GM18505 (cell line): Measurements from ENCODE around the gene TMCO2.
"Not testable (repeated sequence)": the region's sequence is repeated elsewhere in the genome, so short reads cannot be mapped to it uniquely, and the experiment has no call there.

Experiments used
- ATAC-seq: cut with Tn5 transposase; IDR thresholded peaks from one replicate; pipeline ENCODE4 v1.9.1; 2021; ENCODE audit not compliant: unreplicated experiment
- POLR2A ChIP-seq: IDR thresholded peaks from 4 replicates; pipeline ENCODE4 v1.6.1; 2011; ENCODE audit warnings: borderline replicate concordance; ENCODE audit not compliant: insufficient read depth, insufficient read length; ENCODE audit errors: extremely low read depth

TMCO2 gene

DNA sequence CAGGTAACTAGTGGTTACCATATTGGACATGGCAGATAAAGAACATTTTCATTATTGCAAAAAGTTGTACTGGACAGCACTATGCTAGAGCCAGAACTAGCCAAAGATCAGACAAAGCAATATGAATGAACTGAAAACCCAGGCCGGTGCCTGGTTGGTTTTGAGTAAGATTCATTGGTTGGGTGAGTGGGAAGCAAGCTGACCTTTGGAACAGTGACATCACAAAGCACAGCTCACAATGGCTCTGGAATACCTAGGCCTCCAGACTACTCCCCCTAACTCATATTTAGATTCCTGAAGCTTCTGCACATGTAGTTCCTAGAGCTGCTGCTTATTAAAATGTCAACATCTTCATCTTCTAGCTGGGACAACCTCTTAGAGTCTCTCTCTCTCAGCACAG is at the start of gene TMCO2:
TSS of gene TMCO2 (plus strand) at position 283 of the 400 bp plus-strand sequence. CDS start at position 340, 57 bp downstream.
- no peak for TF ChIP-seq POLR2A
- no peak for ATAC-seq

DNA sequence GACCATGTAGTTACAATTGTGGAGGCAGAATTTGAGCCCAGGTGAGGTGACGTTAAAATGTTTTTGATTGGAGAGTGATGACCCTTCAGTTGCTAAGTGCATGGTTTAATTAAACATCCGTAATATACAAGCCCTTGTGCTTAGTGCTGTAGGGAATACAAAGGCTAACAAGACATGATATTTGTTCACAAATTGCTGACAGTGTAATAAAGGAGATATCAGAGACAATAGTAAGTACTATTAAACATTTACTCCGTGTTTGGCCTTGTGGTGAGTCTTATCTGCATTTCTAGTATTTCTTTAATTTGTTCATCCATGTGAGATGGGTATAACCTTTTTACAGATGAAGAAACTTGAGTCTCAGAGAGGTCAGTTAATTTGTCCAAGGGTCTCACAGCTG is 48.6 kb upstream of the TMCO2 start:
- no peak for TF ChIP-seq POLR2A
- ATAC-seq: no peak

DNA sequence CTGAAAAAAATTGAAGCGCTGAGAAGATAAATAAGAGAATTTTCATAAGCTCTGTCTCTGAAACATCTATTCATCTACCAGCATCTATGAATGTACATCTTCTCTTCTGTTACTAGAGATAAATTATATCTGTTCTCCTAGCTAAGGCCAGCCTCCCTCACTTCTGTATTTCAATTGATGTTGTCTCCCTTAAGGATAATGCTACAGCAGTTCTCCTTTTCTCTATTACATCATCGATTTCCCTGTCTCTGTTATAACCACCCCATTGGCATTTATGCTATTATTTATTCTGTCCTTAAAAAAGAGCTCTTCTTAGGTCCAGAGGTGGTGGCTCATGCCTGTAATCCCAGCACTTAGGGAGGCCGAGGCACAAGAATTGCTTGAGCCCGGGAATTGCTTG is 42.9 kb upstream of the TMCO2 start:
- ATAC-seq: no peak
- no peak for TF ChIP-seq POLR2A

DNA sequence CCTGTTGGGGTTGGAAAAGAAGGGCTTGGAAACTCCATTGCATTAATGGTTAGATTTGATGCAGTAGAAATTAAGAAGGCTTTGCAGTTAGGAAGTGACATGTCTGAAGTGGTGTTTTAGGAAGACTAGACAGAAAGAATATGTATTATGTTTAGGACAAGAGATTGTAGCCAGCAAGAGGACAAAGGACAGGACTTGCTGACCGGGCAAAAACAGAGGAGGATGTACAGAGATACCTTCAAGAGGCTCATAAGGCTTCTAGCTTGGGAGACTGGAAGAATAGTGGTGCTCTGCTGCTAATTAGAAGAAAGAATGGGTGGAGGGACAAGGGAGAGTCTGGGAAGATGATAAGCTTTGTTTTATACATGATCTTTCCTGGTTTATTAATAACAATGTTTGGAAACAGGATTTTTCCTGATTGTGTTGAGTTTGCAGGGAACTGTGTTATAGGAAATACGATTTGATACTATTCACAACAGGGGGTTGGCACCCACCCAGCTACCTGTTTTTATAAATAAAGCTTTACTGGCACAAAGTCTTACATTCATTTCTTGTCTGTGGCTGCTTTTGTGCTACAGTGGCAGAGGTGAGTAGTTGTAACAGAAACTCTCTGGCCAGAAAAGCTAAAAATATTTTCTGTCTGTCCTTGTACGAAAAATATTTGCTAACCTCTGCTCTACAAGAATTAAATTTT is 37.1 kb upstream of the TMCO2 start:
- TF ChIP-seq POLR2A: no peak
- ATAC-seq: no peak

DNA sequence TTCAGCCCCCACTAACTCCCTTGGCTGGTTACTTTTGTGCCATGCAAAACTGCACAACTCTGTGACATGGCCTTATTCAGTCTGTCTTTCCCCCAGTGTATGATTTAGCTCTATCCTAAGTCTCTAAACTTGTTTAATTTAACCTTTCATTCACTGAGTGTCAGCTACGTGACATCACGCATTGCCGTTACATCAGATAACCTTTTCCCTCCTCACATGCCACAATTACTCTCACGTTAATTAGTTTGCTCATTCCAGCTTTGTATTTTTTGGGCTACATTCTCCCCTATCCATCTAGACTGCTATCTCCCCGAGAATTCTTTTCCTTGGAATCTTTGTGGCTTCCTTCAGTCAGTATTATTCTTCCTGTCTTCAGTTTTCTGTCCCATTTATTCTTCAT is 29.4 kb upstream of the TMCO2 start:
- TF ChIP-seq POLR2A: no peak
- no peak for ATAC-seq

DNA sequence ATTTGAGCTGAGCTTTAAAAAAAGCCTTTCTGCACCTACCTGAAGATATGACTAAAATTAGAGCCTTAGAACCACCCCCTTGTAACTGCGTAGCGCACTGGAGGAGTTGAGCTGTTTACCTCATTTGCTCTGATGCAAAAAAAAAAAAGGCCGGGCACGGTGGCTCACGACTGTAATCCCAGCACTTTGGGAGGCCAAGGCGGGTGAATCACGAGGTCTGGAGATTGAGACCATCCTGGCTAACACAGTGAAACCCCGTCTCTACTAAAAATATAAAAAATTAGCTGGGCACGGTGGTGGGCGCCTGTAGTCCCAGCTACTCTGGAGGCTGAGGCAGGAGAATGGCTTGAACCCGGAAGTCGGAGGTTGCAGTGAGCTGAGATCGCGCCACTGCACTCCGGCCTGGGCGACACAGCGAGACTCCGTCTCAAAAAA is 26.2 kb upstream of the TMCO2 start:
- not testable (repeated sequence) for ATAC-seq

DNA sequence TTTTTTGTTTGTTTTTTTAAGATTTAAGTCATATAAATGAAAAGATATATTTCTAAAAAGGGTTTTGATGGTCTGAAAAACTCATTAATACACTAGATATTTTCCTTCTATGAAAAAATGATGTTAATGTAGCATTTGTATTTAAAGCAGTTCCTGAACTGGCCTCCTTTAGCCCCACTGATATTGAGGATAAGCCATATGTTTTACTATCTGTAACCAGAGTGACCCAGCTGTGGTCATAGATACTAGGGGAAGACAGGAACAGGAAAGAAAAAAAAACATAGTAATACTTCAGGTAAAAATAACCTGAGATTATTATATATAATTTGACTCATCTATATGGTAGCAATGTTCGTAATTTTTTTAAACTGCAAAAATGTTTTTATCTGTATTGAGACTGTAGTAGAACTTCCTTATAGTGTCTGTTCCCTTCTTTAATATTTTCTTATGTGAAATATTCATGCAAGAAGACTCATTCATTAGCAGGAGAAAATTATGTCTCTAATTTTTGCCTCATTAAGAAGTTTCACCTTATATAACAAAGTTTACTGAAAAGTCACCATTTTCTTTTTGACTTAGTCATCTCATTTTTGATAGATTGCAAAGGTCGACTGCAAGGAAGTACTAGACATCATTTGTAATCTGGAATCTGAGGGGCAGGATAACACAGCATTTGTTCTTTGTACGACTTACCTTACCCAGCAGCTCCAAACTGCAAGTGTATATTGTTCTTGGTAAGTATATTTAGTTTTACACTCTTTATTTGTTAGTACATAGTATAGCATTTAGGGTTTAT is 25.6 kb upstream of the TMCO2 start:
- no peak for TF ChIP-seq POLR2A
- no peak for ATAC-seq

DNA sequence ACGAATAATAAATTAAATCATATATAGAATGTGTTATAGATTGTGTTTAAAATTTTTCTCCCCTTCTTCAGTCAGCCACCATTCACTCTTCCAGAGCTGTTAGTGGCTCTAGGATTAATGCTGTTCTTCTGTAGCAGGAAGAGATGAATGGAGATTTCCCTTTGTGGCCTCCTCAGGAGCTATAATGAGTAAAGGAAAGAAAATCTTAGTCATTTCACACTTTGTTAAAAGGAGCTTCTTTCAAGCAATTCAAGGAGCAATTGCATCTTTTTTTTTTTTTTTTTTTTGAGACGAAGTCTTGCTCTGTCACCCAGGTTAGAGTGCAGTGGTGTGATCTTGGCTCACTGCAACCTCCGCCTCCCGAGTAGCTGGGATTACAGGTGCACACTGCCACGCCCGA is 23.7 kb upstream of the TMCO2 start:
- TF ChIP-seq POLR2A: no peak
- no peak for ATAC-seq

DNA sequence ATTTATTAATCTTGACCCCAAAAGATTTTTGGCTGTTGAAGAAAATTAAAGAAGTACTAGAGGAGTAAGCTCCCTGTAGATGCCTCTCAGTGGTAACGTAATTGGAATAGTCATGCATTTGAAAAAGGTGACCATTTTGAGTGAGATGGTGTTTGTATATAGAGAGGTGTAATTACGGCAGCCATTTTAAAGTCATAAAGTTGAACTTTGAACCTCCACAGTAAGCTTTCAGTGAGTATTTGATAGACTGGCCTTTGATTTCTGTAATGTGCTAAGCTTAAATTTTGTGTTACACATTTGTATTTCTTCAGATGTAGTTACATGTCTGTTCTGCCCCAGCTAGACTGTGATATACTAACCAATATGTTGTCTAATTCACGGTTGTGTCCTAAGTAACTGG is 21.5 kb upstream of the TMCO2 start:
- no peak for ATAC-seq
- no peak for TF ChIP-seq POLR2A

DNA sequence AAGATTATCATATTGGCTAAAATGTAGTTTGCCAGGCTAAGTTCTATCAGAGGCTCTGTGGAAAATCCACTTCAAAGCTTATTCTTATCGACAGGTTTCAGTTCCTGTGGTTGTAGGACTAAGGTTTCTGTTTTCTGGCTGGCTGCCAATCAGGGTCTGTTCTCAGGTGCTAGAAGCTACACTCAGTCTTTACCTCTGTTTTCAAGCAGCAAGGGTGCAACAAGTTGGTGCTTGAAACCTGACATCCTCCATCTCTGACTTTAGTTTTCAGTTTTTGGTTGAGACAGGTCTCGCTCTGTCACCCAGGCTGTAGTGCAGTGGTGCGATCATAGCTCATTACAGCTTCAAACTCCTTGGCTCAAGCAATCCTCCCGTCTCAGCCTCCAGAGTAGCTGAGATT is 15.3 kb upstream of the TMCO2 start:
- peak; percentile 90 for ATAC-seq
- no peak for TF ChIP-seq POLR2A

DNA sequence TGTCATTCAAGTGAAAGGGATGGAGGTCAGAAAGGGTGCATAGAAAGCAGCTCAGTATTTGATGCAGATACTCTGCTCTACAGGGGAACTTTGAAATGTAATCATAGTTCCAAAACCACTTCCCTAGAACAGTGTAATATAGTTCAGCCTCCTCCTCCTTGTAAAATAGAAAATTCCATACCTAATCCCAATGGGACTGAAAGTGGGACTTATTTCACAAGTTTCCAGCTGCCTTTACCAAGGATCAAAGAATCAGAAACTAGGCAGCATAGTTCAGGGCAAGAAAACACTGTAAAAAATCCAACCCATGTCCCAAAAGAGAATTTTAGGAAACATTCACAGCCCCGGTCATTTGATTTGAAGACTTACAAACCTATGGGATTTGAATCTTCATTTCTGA is 8.1 kb upstream of the TMCO2 start:
- TF ChIP-seq POLR2A: no peak
- ATAC-seq: no peak

DNA sequence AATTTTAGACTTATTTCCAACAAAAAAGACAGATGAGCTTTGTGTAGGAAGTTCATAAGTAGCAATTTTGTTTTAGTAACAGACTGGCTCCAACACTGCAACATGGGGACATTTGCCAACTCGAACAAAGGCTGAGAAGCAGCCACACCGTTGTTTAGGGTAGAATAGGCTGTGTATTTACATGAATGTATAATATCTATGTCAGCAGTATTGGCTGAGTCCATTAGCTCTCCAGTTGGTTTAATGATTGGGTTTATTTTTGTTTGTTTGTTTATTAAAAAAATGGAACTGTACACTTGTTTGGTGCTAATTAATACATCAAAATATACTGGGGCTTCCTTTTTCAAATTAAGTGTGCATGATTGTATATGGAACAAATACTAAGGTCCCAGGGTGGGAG is 7.3 kb upstream of the TMCO2 start:
- no peak for ATAC-seq
- no peak for TF ChIP-seq POLR2A

DNA sequence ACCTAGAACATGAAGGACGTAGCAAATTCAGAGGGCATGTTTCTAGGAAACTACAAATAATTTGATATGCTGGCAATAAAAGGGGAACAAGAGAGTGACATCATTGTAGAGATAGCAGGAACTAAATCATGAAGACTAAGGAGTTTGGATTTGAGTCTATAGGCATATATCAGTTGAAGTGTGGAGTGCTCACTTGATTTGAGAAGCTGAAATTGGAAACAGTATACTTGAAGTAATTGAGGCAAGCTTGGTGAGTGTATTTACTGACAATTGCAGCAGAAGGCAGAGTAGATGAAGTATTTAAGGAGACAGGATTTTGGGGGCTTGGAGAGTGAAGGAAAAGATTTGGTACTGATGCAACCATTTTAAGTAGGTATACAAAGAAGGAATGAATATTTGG is 6.4 kb upstream of the TMCO2 start:
- no peak for TF ChIP-seq POLR2A
- ATAC-seq: peak; percentile 11

DNA sequence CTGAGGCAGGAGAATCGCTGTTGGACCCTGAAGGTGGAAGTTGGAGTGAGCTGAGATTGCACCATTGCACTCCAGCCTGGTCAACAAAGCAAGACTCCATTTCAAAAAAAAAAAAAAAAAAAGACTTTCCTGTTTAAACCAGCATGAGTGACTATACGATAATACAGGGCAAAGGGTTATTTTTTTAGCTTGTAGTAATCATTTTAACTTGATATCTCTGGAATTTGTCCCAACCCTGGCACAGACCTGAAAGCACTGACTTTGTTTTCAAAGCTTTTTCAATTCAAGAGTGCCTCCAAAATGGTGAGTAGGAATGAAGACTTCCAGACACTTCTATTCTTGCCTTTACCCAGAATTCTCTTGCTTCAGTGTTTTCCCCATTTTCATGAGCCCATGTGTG is 4.4 kb upstream of the TMCO2 start:
- TF ChIP-seq POLR2A: no peak
- ATAC-seq: no peak
